Activated T-helper 1 cell treated with anti-CD3 and anti-CD28 coated beads, Interleukin-12 subunit alpha, Interleukin-12 subunit beta, Interleukin-2, Interleukin-4 antibody, amounts not matched to agents 30 ng/mL and 10 ng/mL and 1 ng/mL, durations not matched to agents 14 hours and 24 hours and 36 hours (primary cell): ENCODE data around the gene MYCL. TPM values are rescaled to one million over a fixed set of nuclear protein-coding genes. Genes with fewer than 3 reads are reported as not detected.

Source experiments
- DNase-seq: peaks from one replicate; pipeline ENCODE4 v3.0.0; 2021; ENCODE audit warnings: low spot score
- H3K27ac Mint-ChIP-seq: one replicate; pipeline ENCODE4 v1.8.0; 2021; ENCODE audit warnings: mild to moderate bottlenecking, mixed read lengths
- H3K27me3 Mint-ChIP-seq: one replicate; pipeline ENCODE4 v1.8.0; 2022; ENCODE audit warnings: mild to moderate bottlenecking, moderate library complexity, mixed read lengths; ENCODE audit not compliant: insufficient read depth
- H3K36me3 Mint-ChIP-seq: one replicate; pipeline ENCODE4 v1.8.0; 2021; ENCODE audit warnings: low read depth, mixed read lengths
- H3K4me1 Mint-ChIP-seq: one replicate; pipeline ENCODE4 v1.8.0; 2021; ENCODE audit warnings: low read depth, mixed read lengths
- H3K4me3 Mint-ChIP-seq: one replicate; pipeline ENCODE4 v1.8.0; 2021; ENCODE audit warnings: mild to moderate bottlenecking, moderate library complexity, mixed read lengths
- H3K9me3 Mint-ChIP-seq: one replicate; pipeline ENCODE4 v1.8.0; 2021; ENCODE audit warnings: mixed read lengths
- intact Hi-C: fragments of 100-400 bp; cut with micrococcal nuclease; formaldehyde crosslinking; loops from one replicate; pipeline ENCODE4 v1.15.1; 2024
- total RNA-seq: library from RNA; stranded (reverse); gene quantifications from 2 replicates; pipeline ENCODE4 v1.2.3, GENCODE V29; 2022

The MYCL gene
- total RNA-seq, 1 donor from 2014 or later, result 0.62 TPM

- peaks cover 5% of the 10 kb centered on the region for H3K4me1 Mint-ChIP-seq
- H3K27me3 Mint-ChIP-seq, result peaks cover 83% of the 10 kb centered on the region
- H3K27ac Mint-ChIP-seq, result no peak overlapping the region
- intact Hi-C loops, result no loop called here
- no peak overlapping the region for H3K4me3 Mint-ChIP-seq
- no peaks in the 10 kb centered on the region for H3K9me3 Mint-ChIP-seq
- DNase-seq, result no peak
- no peaks in the 10 kb centered on the region for H3K36me3 Mint-ChIP-seq
Observed at GRCh38 chr1:39895731-39896480, 5.8 kb downstream of the MYCL start.

- Mint-ChIP-seq H3K27ac (no peak overlapping the region), H3K4me3 (no peak overlapping the region), H3K36me3 (no peaks in the 10 kb centered on the region), H3K9me3 (no peaks in the 10 kb centered on the region), H3K27me3 (peaks cover 84% of the 10 kb centered on the region), H3K4me1 (peaks cover 5% of the 10 kb centered on the region)
- intact Hi-C loops, result no loop called here
- no peak for DNase-seq
Observed at GRCh38 chr1:39894884-39895495, 6.7 kb downstream of the MYCL start.

- Mint-ChIP-seq H3K27ac (no peak overlapping the region), H3K9me3 (no peaks in the 10 kb centered on the region), H3K4me3 (no peak overlapping the region), H3K27me3 (peaks cover 67% of the 10 kb centered on the region), H3K4me1 (peaks cover 5% of the 10 kb centered on the region), H3K36me3 (no peaks in the 10 kb centered on the region)
- intact Hi-C loops, result no loop called here
- DNase-seq, result no peak
Observed at GRCh38 chr1:39892601-39893595, 8.8 kb downstream of the MYCL start.

GRCh38 chr1:39890880-39891279 is 10.8 kb downstream of the MYCL start:
- H3K36me3 Mint-ChIP-seq, result no peaks in the 10 kb centered on the region
- H3K4me1 Mint-ChIP-seq, result peaks cover 5% of the 10 kb centered on the region
- intact Hi-C loops, result no loop called here
- peaks cover 50% of the 10 kb centered on the region for H3K27me3 Mint-ChIP-seq
- H3K4me3 Mint-ChIP-seq, result no peak overlapping the region
- H3K27ac Mint-ChIP-seq, result no peak overlapping the region
- DNase-seq, result no peak
- no peaks in the 10 kb centered on the region for H3K9me3 Mint-ChIP-seq

- Mint-ChIP-seq H3K27ac (no peak overlapping the region), H3K36me3 (no peaks in the 10 kb centered on the region), H3K4me1 (peaks cover 5% of the 10 kb centered on the region), H3K27me3 (peaks cover 46% of the 10 kb centered on the region), H3K9me3 (no peaks in the 10 kb centered on the region), H3K4me3 (no peak overlapping the region)
- DNase-seq, result no peak
- intact Hi-C loops, result no loop called here
Observed at GRCh38 chr1:39890273-39890672, 11.4 kb downstream of the MYCL start.

GRCh38 chr1:39886757-39887231 is 14.9 kb downstream of the MYCL start:
- DNase-seq, result no peak
- Mint-ChIP-seq H3K27me3 (peaks cover 15% of the 10 kb centered on the region), H3K4me1 (peaks cover 11% of the 10 kb centered on the region), H3K27ac (no peak overlapping the region), H3K4me3 (no peak overlapping the region), H3K9me3 (no peaks in the 10 kb centered on the region), H3K36me3 (peaks cover 2% of the 10 kb centered on the region)
- intact Hi-C loops, result no loop called here

- Mint-ChIP-seq H3K9me3 (no peaks in the 10 kb centered on the region), H3K36me3 (peaks cover 9% of the 10 kb centered on the region), H3K27me3 (peaks cover 6% of the 10 kb centered on the region), H3K4me1 (peaks cover 19% of the 10 kb centered on the region), H3K4me3 (no peak overlapping the region), H3K27ac (peak overlapping the region; percentile 10)
- intact Hi-C loops, result no loop called here
- DNase-seq, result no peak
Observed at GRCh38 chr1:39885516-39885915, 16.2 kb downstream of the MYCL start.

GRCh38 chr1:39882152-39882551 is 19.6 kb downstream of the MYCL start:
- no peak overlapping the region for H3K27ac Mint-ChIP-seq
- no peak for DNase-seq
- intact Hi-C loops, result no loop called here

GRCh38 chr1:39877980-39878956 is 23.4 kb downstream of the MYCL start:
- intact Hi-C loops, result no loop called here
- Mint-ChIP-seq H3K9me3 (no peaks in the 10 kb centered on the region), H3K4me3 (no peak overlapping the region), H3K36me3 (peaks cover 26% of the 10 kb centered on the region), H3K4me1 (peaks cover 38% of the 10 kb centered on the region), H3K27ac (peak overlapping the region; percentile 44), H3K27me3 (no peaks in the 10 kb centered on the region)
- DNase-seq, result no peak

More at GRCh38 chr1:39882152-39882551, 19.6 kb downstream of the MYCL start:
- Mint-ChIP-seq H3K4me3 (peak overlapping the region; percentile 98), H3K36me3 (peaks cover 19% of the 10 kb centered on the region), H3K27me3 (no peaks in the 10 kb centered on the region), H3K4me1 (peaks cover 29% of the 10 kb centered on the region), H3K9me3 (no peaks in the 10 kb centered on the region)

GRCh38 chr1:39877231-39877778 is 24.4 kb downstream of the MYCL start:
- Mint-ChIP-seq H3K4me1 (peaks cover 37% of the 10 kb centered on the region), H3K27me3 (no peaks in the 10 kb centered on the region), H3K4me3 (no peak overlapping the region), H3K9me3 (no peaks in the 10 kb centered on the region), H3K36me3 (peaks cover 24% of the 10 kb centered on the region), H3K27ac (no peak overlapping the region)
- no peak for DNase-seq
- intact Hi-C loops, result no loop called here

GRCh38 chr1:39876144-39876543 is 25.6 kb downstream of the MYCL start:
- H3K27me3 Mint-ChIP-seq, result no peaks in the 10 kb centered on the region
- peaks cover 29% of the 10 kb centered on the region for H3K4me1 Mint-ChIP-seq
- intact Hi-C loops, result no loop called here
- H3K27ac Mint-ChIP-seq, result no peak overlapping the region
- DNase-seq, result no peak
- H3K36me3 Mint-ChIP-seq, result peaks cover 20% of the 10 kb centered on the region
- no peaks in the 10 kb centered on the region for H3K9me3 Mint-ChIP-seq
- H3K4me3 Mint-ChIP-seq, result no peak overlapping the region

- Mint-ChIP-seq H3K27ac (no peak overlapping the region), H3K9me3 (no peaks in the 10 kb centered on the region), H3K36me3 (peaks cover 16% of the 10 kb centered on the region), H3K4me1 (peaks cover 21% of the 10 kb centered on the region), H3K4me3 (no peak overlapping the region), H3K27me3 (no peaks in the 10 kb centered on the region)
- no peak for DNase-seq
- intact Hi-C loops, result no loop called here
Observed at GRCh38 chr1:39872698-39873097, 29.0 kb downstream of the MYCL start.
